Measurements from ENCODE around the gene DYNLT4. TPM values are rescaled to one million over a fixed set of nuclear protein-coding genes. Genes with fewer than 3 reads are reported as not detected.

DYNLT4 gene
- total RNA-seq, 1 donor = 0.36 TPM

DNA sequence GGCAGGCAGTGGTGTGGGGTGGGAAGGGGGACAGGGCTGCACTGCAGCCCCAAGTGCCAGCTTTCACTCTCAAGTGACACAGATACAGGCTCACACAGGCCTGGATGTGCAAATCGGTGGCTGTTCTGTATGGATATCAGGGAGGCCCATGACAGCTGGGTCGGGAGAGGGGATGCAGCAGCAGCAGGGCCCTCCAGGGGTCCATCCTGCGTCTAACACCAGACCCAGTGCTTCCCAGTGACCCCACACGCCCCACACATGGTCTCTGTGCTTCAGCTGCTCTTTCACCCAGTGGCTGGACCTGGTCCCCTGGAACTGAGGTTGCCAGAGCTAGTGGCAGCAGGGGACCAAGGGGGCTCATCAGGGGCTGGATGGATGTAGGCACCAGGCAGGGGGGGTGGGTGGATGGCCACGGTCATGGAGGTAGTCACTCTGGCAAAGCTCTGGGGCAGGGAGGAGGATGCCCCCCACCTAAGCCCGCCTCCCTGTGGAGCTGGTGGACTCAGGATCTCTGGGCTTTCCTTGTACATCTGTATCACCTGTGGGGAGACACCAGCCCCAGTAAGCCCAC is 15.1 kb upstream of the DYNLT4 start:
- Histone ChIP-seq H3K4me1 (ENCODE audit: insufficient read depth, low read length) (peaks cover 10% of the 10 kb centered on the region), H3K4me3 (ENCODE audit: insufficient read depth, low read length) (no peak overlapping the region), H4K20me1 (ENCODE audit: insufficient read depth, low read length) (no peaks in the 10 kb centered on the region), H3K27ac (ENCODE audit: low read depth, low read length) (no peak overlapping the region), H3K36me3 (ENCODE audit: insufficient read depth, low read length) (no peaks in the 10 kb centered on the region), H3K79me2 (ENCODE audit: insufficient read depth, low read length) (no peaks in the 10 kb centered on the region), H3K4me2 (ENCODE audit: insufficient read depth, low read length) (no peak overlapping the region), H3K27me3 (ENCODE audit: insufficient read depth, low read length) (no peaks in the 10 kb centered on the region), H3K9me3 (ENCODE audit: low read depth, low read length) (no peaks in the 10 kb centered on the region), H2AFZ (ENCODE audit: low read length) (no peak overlapping the region)
- no peak for TF ChIP-seq CTCF (IDR thresholded peaks at IDR 0.05; ENCODE audit: extremely low read depth, low read depth, low read length)
- no peak for DNase-seq (ENCODE audit: insufficient read length, low spot score, missing footprints)

DNA sequence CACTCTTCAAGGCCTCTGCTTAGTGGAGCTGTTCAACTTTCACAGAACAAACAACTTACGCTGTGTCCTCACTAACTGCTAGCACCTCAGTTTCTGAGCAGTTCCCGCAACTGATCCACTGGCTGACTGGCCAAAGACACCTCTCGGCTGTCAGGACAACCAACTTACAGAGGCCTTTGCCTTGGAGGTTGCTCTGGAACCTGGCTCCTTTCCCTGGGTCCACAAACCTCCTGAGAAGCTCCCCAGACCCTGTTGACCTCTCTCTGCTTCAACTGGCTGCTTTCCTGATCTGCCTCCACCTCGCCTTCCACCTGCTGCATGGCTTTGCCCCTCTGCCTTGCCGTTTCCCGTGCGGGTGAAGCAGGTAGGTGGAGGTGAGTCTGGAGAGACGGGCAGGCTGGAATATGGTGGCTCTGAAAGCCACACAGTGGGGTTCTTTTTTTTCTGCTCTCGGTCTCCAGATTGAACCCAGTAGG is 14.1 kb upstream of the DYNLT4 start:
- Histone ChIP-seq H3K27me3 (ENCODE audit: insufficient read depth, low read length) (no peaks in the 10 kb centered on the region), H3K4me3 (ENCODE audit: insufficient read depth, low read length) (no peak overlapping the region), H4K20me1 (ENCODE audit: insufficient read depth, low read length) (no peaks in the 10 kb centered on the region), H3K36me3 (ENCODE audit: insufficient read depth, low read length) (no peaks in the 10 kb centered on the region), H3K79me2 (ENCODE audit: insufficient read depth, low read length) (no peaks in the 10 kb centered on the region), H3K27ac (ENCODE audit: low read depth, low read length) (no peak overlapping the region), H3K9me3 (ENCODE audit: low read depth, low read length) (no peaks in the 10 kb centered on the region), H3K4me2 (ENCODE audit: insufficient read depth, low read length) (no peak overlapping the region), H2AFZ (ENCODE audit: low read length) (no peak overlapping the region), H3K4me1 (ENCODE audit: insufficient read depth, low read length) (peaks cover 10% of the 10 kb centered on the region)
- no peak for TF ChIP-seq CTCF (IDR thresholded peaks at IDR 0.05; ENCODE audit: extremely low read depth, low read depth, low read length)
- DNase-seq (ENCODE audit: insufficient read length, low spot score, missing footprints) = no peak

GRCh38 chr1:44820328-44821239 is 13.4 kb upstream of the DYNLT4 start:
- no peaks in the 10 kb centered on the region for H3K27me3 ChIP-seq (ENCODE audit: insufficient read depth, low read length)
- no peak for TF ChIP-seq CTCF (IDR thresholded peaks at IDR 0.05; ENCODE audit: extremely low read depth, low read depth, low read length)
- H3K4me3 ChIP-seq (ENCODE audit: insufficient read depth, low read length) = peak overlapping the region; percentile 69
- H3K4me1 ChIP-seq (ENCODE audit: insufficient read depth, low read length) = peaks cover 11% of the 10 kb centered on the region
- peak; percentile 82 for DNase-seq (ENCODE audit: insufficient read length, low spot score, missing footprints)
- no peaks in the 10 kb centered on the region for H3K9me3 ChIP-seq (ENCODE audit: low read depth, low read length)
- H2AFZ ChIP-seq (ENCODE audit: low read length) = peak overlapping the region; percentile 88
- H3K27ac ChIP-seq (ENCODE audit: low read depth, low read length) = peak overlapping the region; percentile 99
- H3K36me3 ChIP-seq (ENCODE audit: insufficient read depth, low read length) = peaks cover 5% of the 10 kb centered on the region
- H3K4me2 ChIP-seq (ENCODE audit: insufficient read depth, low read length) = peak overlapping the region; percentile 97
- H3K79me2 ChIP-seq (ENCODE audit: insufficient read depth, low read length) = no peaks in the 10 kb centered on the region
- H4K20me1 ChIP-seq (ENCODE audit: insufficient read depth, low read length) = no peaks in the 10 kb centered on the region
